Measurements from ENCODE around the gene ZBTB46. TPM values are rescaled to one million over a fixed set of nuclear protein-coding genes. Genes with fewer than 3 reads are reported as not detected.

Gene ZBTB46
- total RNA-seq, 1 experiment from 2014 or later, result 27.1 TPM

DNA sequence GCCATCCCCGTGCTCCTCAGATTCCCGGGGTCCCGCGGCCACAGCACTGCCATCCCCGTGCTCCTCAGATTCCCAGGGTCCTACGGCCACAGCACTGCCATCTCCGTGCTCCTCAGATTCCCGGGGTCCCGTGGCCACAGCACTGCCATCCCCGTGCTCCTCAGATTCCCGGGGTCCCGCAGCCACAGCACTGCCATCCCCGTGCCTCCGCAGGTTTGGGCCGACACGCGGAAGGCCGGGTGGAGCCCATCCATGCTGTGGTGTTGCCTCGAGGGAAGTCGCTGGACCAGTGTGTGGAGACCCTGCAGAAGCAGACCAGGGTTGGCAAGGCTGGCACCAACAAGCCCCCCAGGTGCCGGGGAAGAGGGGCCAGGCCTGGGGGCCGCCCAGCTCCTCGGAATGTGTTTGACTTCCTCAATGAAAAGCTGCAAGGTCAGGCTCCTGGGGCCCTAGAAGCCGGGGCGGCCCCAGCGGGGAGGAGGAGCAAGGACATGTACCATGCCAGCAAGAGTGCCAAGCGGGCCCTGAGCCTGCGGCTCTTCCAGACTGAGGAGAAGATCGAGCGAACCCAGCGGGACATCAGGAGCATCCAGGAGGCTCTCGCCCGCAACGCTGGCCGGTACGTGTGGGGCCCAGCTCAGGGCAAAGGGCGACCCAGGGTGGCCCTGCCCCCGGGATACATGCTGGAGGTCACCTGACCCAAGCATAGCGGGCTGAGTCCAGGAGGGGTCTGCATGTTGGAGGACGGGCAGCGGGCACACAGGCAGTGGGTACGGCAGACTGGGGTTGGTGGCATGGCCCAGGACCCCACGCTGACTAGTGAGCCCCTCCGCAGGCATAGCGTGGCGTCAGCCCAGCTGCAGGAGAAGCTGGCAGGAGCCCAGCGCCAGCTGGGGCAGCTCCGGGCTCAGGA is 95.9 kb downstream of the ZBTB46 start:
- Histone ChIP-seq H4K8ac (replicated peaks; ENCODE audit: insufficient read length, low read depth, low read length) (no peak overlapping the region), H3K9me3 (ENCODE audit: control insufficient read depth, low read depth, low read length) (no peaks in the 10 kb centered on the region), H2BK120ac (ENCODE audit: low read depth, low read length, poor library complexity, severe bottlenecking) (no peak overlapping the region), H3K14ac (ENCODE audit: insufficient read depth, low read length) (no peak overlapping the region), H2BK12ac (ENCODE audit: insufficient read length, low read depth, low read length) (no peak overlapping the region), H3K79me1 (ENCODE audit: insufficient read depth, low read depth, low read length, poor library complexity, severe bottlenecking) (no peaks in the 10 kb centered on the region), H3K23me2 (ENCODE audit: insufficient read length, low read depth, low read length, poor library complexity, severe bottlenecking) (no peaks in the 10 kb centered on the region), H2AFZ (ENCODE audit: low read length) (no peak overlapping the region), H3K9ac (ENCODE audit: extremely low read depth, insufficient read length, low read length) (no peak overlapping the region), H4K5ac (ENCODE audit: insufficient read length, low read depth, low read length) (no peak overlapping the region), H2BK5ac (ENCODE audit: insufficient read length, low read length) (no peak overlapping the region), H4K20me1 (ENCODE audit: control insufficient read depth, insufficient read depth, insufficient read length) (no peaks in the 10 kb centered on the region), H2AK5ac (ENCODE audit: insufficient read length, low read length) (no peak overlapping the region), H3K4ac (ENCODE audit: low read depth, low read length) (no peak overlapping the region), H3T11ph (ENCODE audit: low read length) (no peak overlapping the region), H3K4me1 (ENCODE audit: insufficient read depth, low read length) (no peaks in the 10 kb centered on the region), H3K23ac (ENCODE audit: insufficient read length, low read depth, low read length) (no peak overlapping the region), H2BK15ac (ENCODE audit: low read depth, low read length) (no peak overlapping the region), H3K56ac (ENCODE audit: insufficient read length, low read depth, low read length) (no peak overlapping the region), H3K4me2 (ENCODE audit: insufficient read depth, insufficient read length, low read length) (no peak overlapping the region), H4K91ac (ENCODE audit: insufficient read length, low read depth, low read length) (no peak overlapping the region), H2BK20ac (ENCODE audit: low read depth, low read length, poor library complexity, severe bottlenecking) (no peak overlapping the region), H3K79me2 (ENCODE audit: insufficient read depth, low read length) (no peaks in the 10 kb centered on the region), H3K18ac (ENCODE audit: insufficient read length, low read depth, low read length) (no peak overlapping the region), H3K27me3 (ENCODE audit: insufficient read depth, low read length) (no peaks in the 10 kb centered on the region), H3K27ac (ENCODE audit: insufficient read length, low read depth, low read length) (no peak overlapping the region)
- Mint-ChIP-seq H3K9me3 (no peaks in the 10 kb centered on the region), H3K27ac (no peak overlapping the region), H3K36me3 (ENCODE audit: insufficient read depth in 1 of 3, low read depth in 3 of 3) (peaks cover 9 to 19% (median 11%) of the 10 kb centered on the region in 3 experiments; a peak in 6 of 7 replicates), H3K4me1 (no peaks in the 10 kb centered on the region), H3K4me3 (no peak overlapping the region), H3K27me3 (ENCODE audit: low read depth) (no peaks in the 10 kb centered on the region; the same call in 1 of the 2 replicates)
- WGBS (ENCODE audit: extremely low coverage, insufficient read length, low lambda C conversion rate), result no CpG with 5 or more reads among the region's 48 CpGs
- TF ChIP-seq CTCF (conservative IDR thresholded peaks at IDR 0.05), result no peak
- no peak for DNase-seq
